K562 (cell line): ENCODE data around the gene ANKLE2. TPM values are rescaled to one million over a fixed set of nuclear protein-coding genes. Genes with fewer than 3 reads are reported as not detected.
A peak's percentile ranks its signal among the peaks of the same experiment; 100 is the strongest.

Source experiments
- ATAC-seq: fragments of 200-7000 bp; cut with Tn5 transposase; 3 replicates; pipeline ENCODE4 v1.9.1; 2020; ENCODE audit warnings: moderate library complexity
- BruUV-seq: library from RNA; stranded (reverse); fragments of 400-500 nt; replicated peaks from 2 replicates; lab custom pipeline; 2021; lab: Mats Ljungman, UMichigan
- CTCF ChIA-PET: fragments of 300-600 bp; formaldehyde crosslinking; extraction: SDS; loops from one replicate; lab custom pipeline; 2021; ENCODE audit warnings: low intra/inter-chr PET ratio; lab: Yijun Ruan, JAX
- POLR2A ChIA-PET: fragments of 300-600, 350-650 bp; sonication (Branson Sonifier 250); formaldehyde crosslinking; extraction: SDS; loops from one replicate; lab custom pipeline; 2021; ENCODE audit warnings: antibody characterized with exemption, inconsistent platforms; lab: Yijun Ruan, JAX
- DNase-seq, 4 experiments: peaks; one replicate each; pipeline versions ENCODE4 v3.0.0 to v3.0.0-alpha.2; 2011 to 2018; ENCODE audit warnings: low spot score in 3 of 4, mixed read lengths in 3 of 4; ENCODE audit errors: extremely low read depth in 1 of 4
- FAIRE-seq: peaks from 2 replicates; lab custom pipeline; 2011; peaks lifted over from hg19 to GRCh38; lab: Jason Lieb, UNC
- H2AFZ ChIP-seq: 2 replicates; pipeline ENCODE4 v1.6.0; 2011; ENCODE audit warnings: low read depth, low read length, control low read depth, inconsistent platforms
- H3K27ac ChIP-seq: fragments of 200-600 bp; 3 replicates; pipeline ENCODE4 v1.8.0; 2011; ENCODE audit warnings: low read depth, mild to moderate bottlenecking, control low read depth, inconsistent platforms, low read length, moderate library complexity, mixed read lengths; ENCODE audit errors: extremely low read depth
- H3K27me3 ChIP-seq, 2 experiments: fragments of 300-600 bp in 1 of 2; 2 replicates in 1 of 2; 3 replicates in 1 of 2; pipeline versions ENCODE4 v1.6.0 to v1.8.0; 2011; ENCODE audit warnings: inconsistent platforms in 2 of 2, low read length in 2 of 2, mild to moderate bottlenecking in 1 of 2, mixed read lengths in 1 of 2, moderate library complexity in 1 of 2; ENCODE audit not compliant: control insufficient read depth in 2 of 2, insufficient read depth in 2 of 2
- H3K36me3 ChIP-seq: fragments of 300-600 bp; 3 replicates; pipeline ENCODE4 v1.8.0; 2011; ENCODE audit warnings: mild to moderate bottlenecking, low read length, inconsistent platforms; ENCODE audit not compliant: control insufficient read depth, insufficient read depth
- H3K4me1 ChIP-seq, 2 experiments: fragments of 200-600 bp in 1 of 2; replicated peaks in 1 of 2; 2 replicates in 1 of 2; 3 replicates in 1 of 2; pipeline versions ENCODE4 v1.5.1 to v1.8.0; 2011; ENCODE audit warnings: inconsistent platforms in 2 of 2, low read length in 2 of 2, mild to moderate bottlenecking in 1 of 2, mixed read lengths in 1 of 2, moderate library complexity in 1 of 2; ENCODE audit not compliant: control insufficient read depth in 2 of 2, insufficient read depth in 2 of 2
- H3K4me2 ChIP-seq: 2 replicates; pipeline ENCODE4 v1.6.1; 2011; ENCODE audit warnings: low read length, control low read depth, inconsistent platforms, mixed read lengths; ENCODE audit not compliant: insufficient read depth
- H3K4me3 ChIP-seq: fragments of 200-600 bp; sonication (generic), shearing (Covaris generic); 2 replicates; pipeline ENCODE4 v1.5.1; 2016; ENCODE audit warnings: control low read depth, inconsistent platforms
- H3K79me2 ChIP-seq: fragments of 200-600 bp; 3 replicates; pipeline ENCODE4 v1.8.0; 2011; ENCODE audit warnings: low read length, inconsistent platforms; ENCODE audit not compliant: control insufficient read depth, insufficient read depth
- H3K9ac ChIP-seq, 2 experiments: 2 replicates each; pipeline versions ENCODE4 v1.6.0 to v1.6.1; 2011; ENCODE audit warnings: low read depth in 2 of 2, low read length in 2 of 2, control low read depth in 1 of 2, inconsistent platforms in 1 of 2, mild to moderate bottlenecking in 1 of 2, mixed read lengths in 1 of 2; ENCODE audit not compliant: insufficient read depth in 1 of 2
- H3K9me1 ChIP-seq: one replicate; pipeline ENCODE4 v1.6.0; 2011; ENCODE audit warnings: inconsistent platforms, mild to moderate bottlenecking, low read length, moderate library complexity; ENCODE audit not compliant: control insufficient read depth, insufficient read depth
- H3K9me3 ChIP-seq: replicated peaks from 2 replicates; pipeline ENCODE4 v1.5.1; 2011; ENCODE audit warnings: low read depth, low read length, inconsistent platforms; ENCODE audit not compliant: control insufficient read depth, insufficient read depth
- H4K20me1 ChIP-seq: replicated peaks from 2 replicates; pipeline ENCODE4 v1.6.1; 2011; ENCODE audit warnings: low read length, inconsistent platforms, mixed read lengths; ENCODE audit not compliant: control insufficient read depth, insufficient read depth
- CEBPB ChIP-seq: fragments of 450-650 bp; IDR thresholded peaks from 2 replicates; pipeline ENCODE4 v1.6.1; 2016; ENCODE audit warnings: missing genetic modification characterization, missing compliant biosample characterization
- DNMT1 ChIP-seq: fragments of 450-650 bp; IDR thresholded peaks from 2 replicates; pipeline ENCODE4 v1.6.1; 2016; ENCODE audit warnings: antibody characterized with exemption, mild to moderate bottlenecking
- EGR1 ChIP-seq: fragments of 450-650 bp; conservative IDR thresholded peaks from 2 replicates; pipeline ENCODE4 v1.6.1; 2017; ENCODE audit warnings: mild to moderate bottlenecking
- FOXK1 ChIP-seq: sonication (generic); formaldehyde crosslinking; IDR thresholded peaks from 2 replicates; pipeline ENCODE4 v1.8.0; 2022; ENCODE audit warnings: missing genetic modification reagents, mild to moderate bottlenecking, borderline replicate concordance
- NR1H2 ChIP-seq: sonication (generic); formaldehyde crosslinking; IDR thresholded peaks from 2 replicates; pipeline ENCODE4 v1.4.0; 2020; ENCODE audit warnings: mild to moderate bottlenecking, missing genetic modification reagents
- PRMT5 ChIP-seq: sonication (generic); formaldehyde crosslinking; IDR thresholded peaks from 2 replicates; pipeline ENCODE4 v1.5.0; 2020; ENCODE audit warnings: missing genetic modification reagents
- WGBS: fragments of 100-300 bp; shearing (Covaris generic); methylation state at CpG from one replicate; pipeline ENCODE4 v1.1.6; 2016; ENCODE audit warnings: low coverage, mixed read lengths; ENCODE audit not compliant: insufficient coverage; ENCODE audit errors: missing lambda C conversion rate; 5-methylcytosine and 5-hydroxymethylcytosine counted together
- in situ Hi-C: fragments of 300-500 bp; cut with MboI; formaldehyde crosslinking; loops from 4 replicates; pipeline ENCODE4 v1.15.0; 2018; ENCODE audit warnings: inconsistent platforms, mixed read lengths
- intact Hi-C: fragments of 100-400 bp; cut with micrococcal nuclease; formaldehyde crosslinking; loops from 2 replicates; pipeline ENCODE4 v1.14.2; 2022
- polyA plus RNA-seq, 8 experiments: library from polyadenylated mRNA; depleted of rRNA in 4 of 8; stranded (reverse) in 5 of 8; unstranded in 3 of 8; fragments of >200 nt; fragmentation: Nextera tagmentation in 2 of 8; fragmentation: Illumina TruSeq in 1 of 8; extraction: Ambion mirVana in 2 of 8; extraction: Trizol in 1 of 8; gene quantifications; 2 replicates each; pipeline versions ENCODE4 v1.2.1 to v1.2.3, GENCODE V29; 2011 to 2014; ENCODE audit warnings: inconsistent platforms in 1 of 8, missing spikeins in 1 of 8
- total RNA-seq, 7 experiments: library from RNA; depleted of rRNA in 6 of 7; stranded (reverse); fragments of >200 nt in 6 of 7; fragmentation: Illumina TruSeq in 2 of 7; extraction: Trizol in 2 of 7; gene quantifications; 2 replicates each; pipeline versions ENCODE4 v1.2.1 to v1.2.3, GENCODE V29; 2011 to 2021; ENCODE audit warnings: low replicate concordance in 1 of 7

ANKLE2 gene
- total and polyA plus RNA-seq, 9 of the 15 experiments (the other 6 are each of a cell fraction or from before 2014, with no cell fraction given), result 3.2 to 57.7 (median 45.6) TPM

DNA sequence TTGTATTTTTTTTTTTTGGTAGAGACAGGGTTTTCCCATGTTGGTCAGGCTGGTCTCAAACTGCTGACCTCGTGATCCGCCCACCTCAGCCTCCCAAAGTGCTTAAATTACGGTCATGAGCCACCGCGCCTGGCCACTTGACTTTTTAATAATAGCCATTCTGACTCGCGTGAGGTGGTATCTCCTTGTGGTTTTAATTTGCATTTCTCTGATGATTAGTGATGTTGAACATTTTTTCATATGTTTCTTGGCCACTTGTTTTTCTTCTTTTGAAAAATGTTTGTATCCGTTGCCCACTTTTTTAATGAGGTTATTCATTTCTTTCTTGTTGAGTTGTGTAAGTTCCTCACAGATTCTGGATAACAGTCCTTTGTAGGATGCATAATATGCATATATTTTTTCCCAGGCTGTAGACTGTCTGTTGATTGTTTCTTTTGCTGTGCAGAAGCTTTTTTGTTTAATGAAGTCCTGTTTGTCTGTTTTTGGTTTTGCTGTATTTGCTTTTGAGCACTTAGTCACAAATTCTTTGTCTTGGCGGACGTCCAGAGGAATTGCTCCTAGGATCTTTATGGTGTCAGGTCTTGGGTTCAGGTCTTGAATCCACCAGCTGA is 61.3 kb downstream of the ANKLE2 start:
- H3K4me3 ChIP-seq, result no peak overlapping the region
- no peak overlapping the region for H2AFZ ChIP-seq
- H3K79me2 ChIP-seq, result no peaks in the 10 kb centered on the region
- ChIA-PET CTCF (no interaction called here), POLR2A (interaction anchor here (0.6 kb wide), 1 partner anchor 9 kb away, joined by 3 read pairs; no protein-coding TSS in a partner anchor)
- in situ Hi-C loops (no loop called here), intact Hi-C loops (no loop called here)
- H3K9me3 ChIP-seq, result no peaks in the 10 kb centered on the region
- no TSS peak for BruUV-seq
- peaks cover 79% of the 10 kb centered on the region for H3K36me3 ChIP-seq
- TF ChIP-seq DNMT1, result no peak
- TF ChIP-seq PRMT5 (CRISPR knock-in tag), result no peak
- no peak for TF ChIP-seq FOXK1 (CRISPR knock-in tag)
- no peak for TF ChIP-seq EGR1
- H3K27ac ChIP-seq, result no peak overlapping the region
- H3K9ac ChIP-seq, result no peak overlapping the region
- H4K20me1 ChIP-seq, result no peaks in the 10 kb centered on the region
- H3K9me1 ChIP-seq, result no peaks in the 10 kb centered on the region
- FAIRE-seq (no peak), ATAC-seq (no peak), DNase-seq (no peak)
- peaks cover 0 to 7% of the 10 kb centered on the region in 2 experiments; a peak in 2 of 5 replicates for H3K4me1 ChIP-seq
- H3K4me2 ChIP-seq, result no peak overlapping the region
- no peaks in the 10 kb centered on the region for H3K27me3 ChIP-seq
- WGBS, result 91% methylated on average over 10 of the region's 10 CpGs

- no peak for ATAC-seq
- TF ChIP-seq NR1H2 (CRISPR knock-in tag), result no peak
- TF ChIP-seq CEBPB (tag), result 0 out of 2 replicates have a peak, but pooled peaks have one; percentile 30
- TF ChIP-seq, all 486 proteins: peak for 1
- intact Hi-C loops, result no loop called here
- no peak for FAIRE-seq
- Histone ChIP-seq H3K9ac (no peak overlapping the region), H3K4me3 (no peak overlapping the region), H2AFZ (no peak overlapping the region), H3K36me3 (peaks cover 71% of the 10 kb centered on the region; the same call in 2 of the 3 replicates), H3K27me3 (no peaks in the 10 kb centered on the region), H3K9me3 (no peaks in the 10 kb centered on the region), H3K4me2 (no peak overlapping the region), H3K79me2 (no peaks in the 10 kb centered on the region), H3K27ac (no peak overlapping the region), H3K9me1 (no peaks in the 10 kb centered on the region), H3K4me1 (peaks cover 0 to 7% of the 10 kb centered on the region in 2 experiments; a peak in 2 of 5 replicates), H4K20me1 (no peaks in the 10 kb centered on the region)
- CTCF ChIA-PET, result no interaction called here
- WGBS, result 93% methylated on average over 5 of the region's 5 CpGs
- POLR2A ChIA-PET, result interaction anchor here (1.2 kb wide), 1 partner anchor 8 kb away, joined by 3 read pairs; no protein-coding TSS in a partner anchor
- no peak for DNase-seq
- BruUV-seq, result no TSS peak
- in situ Hi-C loops, result no loop called here
These were observed 63.3 kb downstream of the ANKLE2 start for GRCh38 chr12:132698341-132698740.
